H9 (cell line): ENCODE measurements around the gene FHIT. TPM values are rescaled to one million over a fixed set of nuclear protein-coding genes. Genes with fewer than 3 reads are reported as not detected.

Experiments
- DNase-seq: peaks from one replicate; pipeline ENCODE4 v3.0.0-alpha.2; 2017
- H2AFZ ChIP-seq: one replicate; pipeline ENCODE4 v1.6.1; 2013; ENCODE audit warnings: mild to moderate bottlenecking, low read length, control low read depth, moderate library complexity
- H2AK5ac ChIP-seq: 2 replicates; pipeline ENCODE4 v1.6.1; 2013; ENCODE audit warnings: low read length, control low read depth, mixed read lengths; ENCODE audit not compliant: insufficient read length
- H2BK120ac ChIP-seq: one replicate; pipeline ENCODE4 v1.6.1; 2013; ENCODE audit warnings: low read depth, mild to moderate bottlenecking, low read length, control low read depth, inconsistent platforms; ENCODE audit not compliant: poor library complexity, severe bottlenecking
- H2BK12ac ChIP-seq: 2 replicates; pipeline ENCODE4 v1.6.1; 2013; ENCODE audit warnings: low read length, control low read depth, mixed read lengths, low read depth; ENCODE audit not compliant: insufficient read length
- H2BK15ac ChIP-seq: 2 replicates; pipeline ENCODE4 v1.6.1; 2013; ENCODE audit warnings: low read depth, low read length, control low read depth
- H2BK20ac ChIP-seq: one replicate; pipeline ENCODE4 v1.6.1; 2013; ENCODE audit warnings: low read depth, mild to moderate bottlenecking, low read length, control low read depth, inconsistent platforms; ENCODE audit not compliant: poor library complexity, severe bottlenecking
- H2BK5ac ChIP-seq: 2 replicates; pipeline ENCODE4 v1.6.1; 2013; ENCODE audit warnings: low read length, control low read depth, mixed read lengths; ENCODE audit not compliant: insufficient read length
- H3K14ac ChIP-seq: 2 replicates; pipeline ENCODE4 v1.6.1; 2013; ENCODE audit warnings: low read length, control low read depth; ENCODE audit not compliant: insufficient read depth
- H3K18ac ChIP-seq: 2 replicates; pipeline ENCODE4 v1.6.1; 2013; ENCODE audit warnings: low read depth, mild to moderate bottlenecking, mixed read lengths, low read length, control low read depth; ENCODE audit not compliant: insufficient read length
- H3K23ac ChIP-seq: 2 replicates; pipeline ENCODE4 v1.6.1; 2013; ENCODE audit warnings: low read length, control low read depth, mixed read lengths, low read depth; ENCODE audit not compliant: insufficient read length
- H3K23me2 ChIP-seq: 2 replicates; pipeline ENCODE4 v1.6.1; 2013; ENCODE audit warnings: low read depth, mild to moderate bottlenecking, mixed read lengths, low read length, control low read depth; ENCODE audit not compliant: insufficient read length, poor library complexity, severe bottlenecking
- H3K27ac ChIP-seq: 2 replicates; pipeline ENCODE4 v1.5.1; 2013; ENCODE audit warnings: low read length, control low read depth, mixed read lengths, low read depth; ENCODE audit not compliant: insufficient read length
- H3K27me3 ChIP-seq: 2 replicates; pipeline ENCODE4 v1.6.1; 2013; ENCODE audit warnings: low read length, control low read depth, inconsistent platforms; ENCODE audit not compliant: insufficient read depth
- H3K4ac ChIP-seq: 2 replicates; pipeline ENCODE4 v1.6.1; 2013; ENCODE audit warnings: low read depth, mild to moderate bottlenecking, control low read depth, inconsistent platforms, low read length, moderate library complexity
- H3K4me1 ChIP-seq: 2 replicates; pipeline ENCODE4 v1.6.1; 2013; ENCODE audit warnings: low read length, control low read depth, inconsistent platforms; ENCODE audit not compliant: insufficient read depth
- H3K4me2 ChIP-seq: 2 replicates; pipeline ENCODE4 v1.6.1; 2013; ENCODE audit warnings: low read length, control low read depth, mixed read lengths; ENCODE audit not compliant: insufficient read length, insufficient read depth
- H3K56ac ChIP-seq: 2 replicates; pipeline ENCODE4 v1.6.1; 2013; ENCODE audit warnings: low read depth, mild to moderate bottlenecking, mixed read lengths, low read length, control low read depth; ENCODE audit not compliant: insufficient read length
- H3K79me1 ChIP-seq: 2 replicates; pipeline ENCODE4 v1.6.1; 2013; ENCODE audit warnings: low read depth, mild to moderate bottlenecking, moderate library complexity, low read length, control low read depth, inconsistent platforms; ENCODE audit not compliant: insufficient read depth, poor library complexity, severe bottlenecking
- H3K79me2 ChIP-seq: 2 replicates; pipeline ENCODE4 v1.6.1; 2013; ENCODE audit warnings: low read length, control low read depth, inconsistent platforms; ENCODE audit not compliant: insufficient read depth
- H3K9ac ChIP-seq: 2 replicates; pipeline ENCODE4 v1.6.1; 2013; ENCODE audit warnings: low read length, control low read depth, mixed read lengths; ENCODE audit not compliant: insufficient read length; ENCODE audit errors: extremely low read depth
- H3K9me3 ChIP-seq: one replicate; pipeline ENCODE4 v1.6.1; 2013; ENCODE audit warnings: low read depth, low read length, inconsistent platforms; ENCODE audit not compliant: control insufficient read depth
- H3T11ph ChIP-seq: one replicate; pipeline ENCODE4 v1.6.1; 2013; ENCODE audit warnings: mild to moderate bottlenecking, low read length, control low read depth, inconsistent platforms
- H4K20me1 ChIP-seq: one replicate; pipeline ENCODE4 v1.6.1; 2013; ENCODE audit not compliant: control insufficient read depth, insufficient read length, insufficient read depth
- H4K5ac ChIP-seq: 2 replicates; pipeline ENCODE4 v1.6.1; 2013; ENCODE audit warnings: low read depth, mild to moderate bottlenecking, mixed read lengths, low read length, control low read depth; ENCODE audit not compliant: insufficient read length
- H4K8ac ChIP-seq: replicated peaks from 2 replicates; pipeline ENCODE4 v1.6.1; 2013; ENCODE audit warnings: low read length, control low read depth, mixed read lengths, low read depth; ENCODE audit not compliant: insufficient read length
- H4K91ac ChIP-seq: 2 replicates; pipeline ENCODE4 v1.6.1; 2013; ENCODE audit warnings: low read depth, mild to moderate bottlenecking, moderate library complexity, mixed read lengths, low read length, control low read depth; ENCODE audit not compliant: insufficient read length
- H3K27ac Mint-ChIP-seq, 3 experiments: 2 replicates in 2 of 3; 3 replicates in 1 of 3; pipeline ENCODE4 v1.8.0; 2020 to 2021; ENCODE audit warnings: mixed read lengths in 3 of 3, mild to moderate bottlenecking in 1 of 3, moderate library complexity in 1 of 3
- H3K27me3 Mint-ChIP-seq: 2 replicates; pipeline ENCODE4 v1.8.0; 2021; ENCODE audit warnings: low read depth, mild to moderate bottlenecking, moderate library complexity, mixed read lengths
- H3K36me3 Mint-ChIP-seq, 3 experiments: 2 replicates in 2 of 3; 3 replicates in 1 of 3; pipeline ENCODE4 v1.8.0; 2020 to 2021; ENCODE audit warnings: low read depth in 3 of 3, mixed read lengths in 3 of 3; ENCODE audit not compliant: insufficient read depth in 1 of 3
- H3K4me1 Mint-ChIP-seq, 2 experiments: 2 replicates each; pipeline ENCODE4 v1.8.0; 2020; ENCODE audit warnings: mixed read lengths in 2 of 2
- H3K4me3 Mint-ChIP-seq, 2 experiments: 2 replicates in 1 of 2; 3 replicates in 1 of 2; pipeline ENCODE4 v1.8.0; 2020 to 2021; ENCODE audit warnings: mild to moderate bottlenecking in 2 of 2, mixed read lengths in 2 of 2, moderate library complexity in 1 of 2
- H3K9me3 Mint-ChIP-seq, 2 experiments: 2 replicates in 1 of 2; 3 replicates in 1 of 2; pipeline ENCODE4 v1.8.0; 2020; ENCODE audit warnings: mild to moderate bottlenecking in 2 of 2, mixed read lengths in 2 of 2, moderate library complexity in 1 of 2
- WGBS: extraction: QIAGEN DNeasy Blood & Tissue Kit; methylation state at CpG from one replicate; pipeline ENCODE4 v1.1.7; 2013; ENCODE audit warnings: missing lambda C conversion rate, low lambda C conversion rate, mixed read lengths; ENCODE audit not compliant: insufficient read length; ENCODE audit errors: extremely low coverage; 5-methylcytosine and 5-hydroxymethylcytosine counted together
- total RNA-seq: library from RNA; stranded (reverse); gene quantifications from 2 replicates; pipeline ENCODE4 v1.2.1, GENCODE V29; 2021
- TF ChIP-seq, protein P1 (sequence below): fragments of 200-600 bp; sonication (generic); conservative IDR thresholded peaks from 3 replicates; pipeline ENCODE4 v1.8.0; 2021; ENCODE audit warnings: antibody characterized with exemption, mild to moderate bottlenecking

FHIT gene
- total RNA-seq, 1 experiment from 2014 or later: 3.0 TPM

DNA sequence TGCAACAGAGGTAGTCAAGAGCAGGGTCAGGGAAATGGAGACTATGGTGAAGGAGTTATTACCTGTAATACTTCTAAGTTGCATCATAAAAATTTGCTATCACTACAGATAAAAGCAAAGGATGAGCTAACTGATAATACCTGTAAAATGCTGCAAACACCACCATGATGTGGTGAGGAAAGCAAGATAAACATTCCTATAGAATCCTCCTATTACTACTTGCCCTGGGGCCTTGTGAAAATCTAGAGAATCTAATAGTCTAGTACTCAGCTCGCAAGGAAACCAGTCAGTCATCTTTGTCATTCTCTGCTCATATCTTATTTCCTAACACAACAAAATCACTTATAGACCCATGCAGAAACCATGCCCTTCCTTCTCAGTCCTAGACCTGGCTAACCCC, 899.8 kb downstream of the FHIT start:
- Histone ChIP-seq H3K4me2 (no peak overlapping the region), H3K4me1 (no peaks in the 10 kb centered on the region), H2AFZ (no peak overlapping the region), H4K20me1 (no peaks in the 10 kb centered on the region), H3K18ac (no peak overlapping the region), H3K23ac (no peak overlapping the region), H3K56ac (no peak overlapping the region), H4K91ac (no peak overlapping the region), H3K14ac (no peak overlapping the region), H2BK12ac (no peak overlapping the region), H4K5ac (no peak overlapping the region), H3K79me1 (no peaks in the 10 kb centered on the region), H2BK15ac (no peak overlapping the region), H2AK5ac (no peak overlapping the region), H3K27ac (no peak overlapping the region), H2BK120ac (no peak overlapping the region), H3K4ac (no peak overlapping the region), H3K9ac (no peak overlapping the region), H3K27me3 (no peaks in the 10 kb centered on the region), H3K9me3 (no peaks in the 10 kb centered on the region), H4K8ac (no peak overlapping the region), H3K79me2 (no peaks in the 10 kb centered on the region), H3K23me2 (no peaks in the 10 kb centered on the region), H2BK20ac (no peak overlapping the region), H3T11ph (no peak overlapping the region), H2BK5ac (no peak overlapping the region)
- no peak for DNase-seq
- H3K27me3 Mint-ChIP-seq: no peaks in the 10 kb centered on the region
- H3K4me3 Mint-ChIP-seq: no peak overlapping the region
- 0 out of 7 replicates have a peak, but pooled peaks cover 0 to 4% (median 0%) of the 10 kb centered on the region in 3 experiments for H3K36me3 Mint-ChIP-seq
- no peaks in the 10 kb centered on the region for H3K9me3 Mint-ChIP-seq
- TF ChIP-seq, protein P1, sequence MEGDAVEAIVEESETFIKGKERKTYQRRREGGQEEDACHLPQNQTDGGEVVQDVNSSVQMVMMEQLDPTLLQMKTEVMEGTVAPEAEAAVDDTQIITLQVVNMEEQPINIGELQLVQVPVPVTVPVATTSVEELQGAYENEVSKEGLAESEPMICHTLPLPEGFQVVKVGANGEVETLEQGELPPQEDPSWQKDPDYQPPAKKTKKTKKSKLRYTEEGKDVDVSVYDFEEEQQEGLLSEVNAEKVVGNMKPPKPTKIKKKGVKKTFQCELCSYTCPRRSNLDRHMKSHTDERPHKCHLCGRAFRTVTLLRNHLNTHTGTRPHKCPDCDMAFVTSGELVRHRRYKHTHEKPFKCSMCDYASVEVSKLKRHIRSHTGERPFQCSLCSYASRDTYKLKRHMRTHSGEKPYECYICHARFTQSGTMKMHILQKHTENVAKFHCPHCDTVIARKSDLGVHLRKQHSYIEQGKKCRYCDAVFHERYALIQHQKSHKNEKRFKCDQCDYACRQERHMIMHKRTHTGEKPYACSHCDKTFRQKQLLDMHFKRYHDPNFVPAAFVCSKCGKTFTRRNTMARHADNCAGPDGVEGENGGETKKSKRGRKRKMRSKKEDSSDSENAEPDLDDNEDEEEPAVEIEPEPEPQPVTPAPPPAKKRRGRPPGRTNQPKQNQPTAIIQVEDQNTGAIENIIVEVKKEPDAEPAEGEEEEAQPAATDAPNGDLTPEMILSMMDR: no peak
- no peak overlapping the region for H3K27ac Mint-ChIP-seq
- WGBS: no CpG with 5 or more reads among the region's 1 CpG
- H3K4me1 Mint-ChIP-seq: 0 out of 4 replicates have a peak, but pooled peaks cover 0 to 2% of the 10 kb centered on the region in 2 experiments
